Ascending aorta (tissue), 2 donors: ENCODE measurements around the gene ZNF692. TPM values are rescaled to one million over a fixed set of nuclear protein-coding genes. Genes with fewer than 3 reads are reported as not detected.
"Not testable (repeated sequence)": the region's sequence is repeated elsewhere in the genome, so short reads cannot be mapped to it uniquely, and the experiment has no call there.

Source experiments
- DNase-seq, 2 donors: peaks; one replicate each; pipeline ENCODE4 v3.0.0-alpha.2; 2019; ENCODE audit warnings: low spot score in 2 of 2
- H3K27ac ChIP-seq, 2 donors: fragments of 200-600 bp; sonication (generic); one replicate each; pipeline ENCODE4 v1.5.1; 2016 to 2017; ENCODE audit warnings: mild to moderate bottlenecking in 1 of 2
- H3K27me3 ChIP-seq: fragments of 200-600 bp; sonication (generic); one replicate; pipeline ENCODE4 v1.5.1; 2017
- H3K36me3 ChIP-seq, 2 donors: fragments of 200-600 bp; sonication (generic); one replicate each; pipeline ENCODE4 v1.5.1; 2016
- H3K4me1 ChIP-seq, 2 donors: fragments of 200-600 bp; sonication (generic); one replicate each; pipeline ENCODE4 v1.5.1; 2016 to 2017; ENCODE audit warnings: mild to moderate bottlenecking in 1 of 2
- H3K4me3 ChIP-seq, 2 donors: fragments of 200-600 bp; sonication (generic); one replicate each; pipeline ENCODE4 v1.5.1; 2016 to 2017; ENCODE audit warnings: mild to moderate bottlenecking in 1 of 2
- H3K9me3 ChIP-seq, 2 donors: fragments of 200-600 bp; sonication (generic); one replicate each; pipeline ENCODE4 v1.5.1; 2016
- intact Hi-C: fragments of 100-400 bp; cut with DNase I; formaldehyde crosslinking; loops from one replicate; pipeline ENCODE4 v1.15.1; 2023
- total RNA-seq: library from RNA; depleted of rRNA; stranded (reverse); fragments of >200 nt; gene quantifications from one replicate; pipeline ENCODE4 v1.1.0, GENCODE V29; 2016
- TF ChIP-seq, protein P1 (sequence below), 3 experiments: fragments of 200-600 bp in 2 of 3; fragments of 450-650 bp in 1 of 3; sonication (generic) in 2 of 3; IDR thresholded peaks; one replicate each; pipeline ENCODE4 v1.5.1; 2016 to 2019; ENCODE audit warnings: antibody characterized with exemption in 3 of 3, mild to moderate bottlenecking in 1 of 3, moderate library complexity in 1 of 3

The ZNF692 gene
- total RNA-seq, 1 donor from 2014 or later: 13.8 TPM

DNA sequence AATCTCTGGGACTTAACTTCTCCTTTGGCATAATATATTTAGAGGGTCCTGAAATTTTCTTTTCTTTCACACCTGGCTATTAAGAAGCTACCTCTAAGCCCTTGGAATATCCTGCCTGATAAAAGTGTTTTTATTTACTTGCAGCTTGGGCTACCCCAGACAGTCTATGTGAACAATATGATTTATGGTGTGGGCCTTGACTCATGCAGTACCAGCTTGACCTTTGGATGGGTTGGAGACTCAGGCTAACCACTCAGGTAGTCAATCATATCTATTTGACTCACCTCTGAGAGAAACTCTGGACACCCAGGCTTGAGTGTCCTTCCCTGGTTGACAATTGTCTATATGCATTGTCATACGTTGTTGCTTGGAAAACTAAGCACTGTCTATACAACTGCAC, 33.7 kb upstream of the ZNF692 start:
- Histone ChIP-seq H3K4me3 (no peak overlapping the region), H3K4me1 (no peaks in the 10 kb centered on the region), H3K36me3 (no peaks in the 10 kb centered on the region), H3K9me3 (no peaks in the 10 kb centered on the region), H3K27me3 (no peaks in the 10 kb centered on the region), H3K27ac (no peak overlapping the region)
- no peak for DNase-seq
- TF ChIP-seq, protein P1, sequence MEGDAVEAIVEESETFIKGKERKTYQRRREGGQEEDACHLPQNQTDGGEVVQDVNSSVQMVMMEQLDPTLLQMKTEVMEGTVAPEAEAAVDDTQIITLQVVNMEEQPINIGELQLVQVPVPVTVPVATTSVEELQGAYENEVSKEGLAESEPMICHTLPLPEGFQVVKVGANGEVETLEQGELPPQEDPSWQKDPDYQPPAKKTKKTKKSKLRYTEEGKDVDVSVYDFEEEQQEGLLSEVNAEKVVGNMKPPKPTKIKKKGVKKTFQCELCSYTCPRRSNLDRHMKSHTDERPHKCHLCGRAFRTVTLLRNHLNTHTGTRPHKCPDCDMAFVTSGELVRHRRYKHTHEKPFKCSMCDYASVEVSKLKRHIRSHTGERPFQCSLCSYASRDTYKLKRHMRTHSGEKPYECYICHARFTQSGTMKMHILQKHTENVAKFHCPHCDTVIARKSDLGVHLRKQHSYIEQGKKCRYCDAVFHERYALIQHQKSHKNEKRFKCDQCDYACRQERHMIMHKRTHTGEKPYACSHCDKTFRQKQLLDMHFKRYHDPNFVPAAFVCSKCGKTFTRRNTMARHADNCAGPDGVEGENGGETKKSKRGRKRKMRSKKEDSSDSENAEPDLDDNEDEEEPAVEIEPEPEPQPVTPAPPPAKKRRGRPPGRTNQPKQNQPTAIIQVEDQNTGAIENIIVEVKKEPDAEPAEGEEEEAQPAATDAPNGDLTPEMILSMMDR (IDR thresholded peaks at IDR 0.05): no peak
- intact Hi-C loops: no loop called here

DNA sequence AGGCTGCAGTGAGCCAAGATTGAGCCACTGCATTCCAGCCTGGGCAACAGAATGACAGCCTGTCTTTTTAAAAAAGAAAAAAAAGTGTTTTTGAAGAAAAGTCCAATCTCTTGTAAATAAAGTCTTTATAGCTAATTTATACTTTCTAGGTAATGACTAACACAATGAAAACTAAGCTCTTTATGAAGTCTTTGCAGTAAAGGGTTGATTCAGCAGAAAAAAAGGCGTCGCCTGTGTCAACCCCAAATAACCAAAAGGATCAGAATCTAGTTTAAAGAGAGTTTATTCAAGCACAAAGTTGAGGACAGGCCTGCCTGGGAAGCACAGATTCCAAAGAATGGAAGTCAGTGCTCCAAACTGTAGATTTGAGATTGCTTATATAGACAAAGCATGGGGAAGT, 32.9 kb upstream of the ZNF692 start:
- no peaks in the 10 kb centered on the region for H3K4me1 ChIP-seq
- H3K9me3 ChIP-seq: no peaks in the 10 kb centered on the region
- H3K4me3 ChIP-seq: no peak overlapping the region
- H3K36me3 ChIP-seq: no peaks in the 10 kb centered on the region
- intact Hi-C loops: no loop called here
- no peak overlapping the region for H3K27ac ChIP-seq
- DNase-seq: no peak
- H3K27me3 ChIP-seq: no peaks in the 10 kb centered on the region
- TF ChIP-seq, protein P1 (IDR thresholded peaks at IDR 0.05): no peak

DNA sequence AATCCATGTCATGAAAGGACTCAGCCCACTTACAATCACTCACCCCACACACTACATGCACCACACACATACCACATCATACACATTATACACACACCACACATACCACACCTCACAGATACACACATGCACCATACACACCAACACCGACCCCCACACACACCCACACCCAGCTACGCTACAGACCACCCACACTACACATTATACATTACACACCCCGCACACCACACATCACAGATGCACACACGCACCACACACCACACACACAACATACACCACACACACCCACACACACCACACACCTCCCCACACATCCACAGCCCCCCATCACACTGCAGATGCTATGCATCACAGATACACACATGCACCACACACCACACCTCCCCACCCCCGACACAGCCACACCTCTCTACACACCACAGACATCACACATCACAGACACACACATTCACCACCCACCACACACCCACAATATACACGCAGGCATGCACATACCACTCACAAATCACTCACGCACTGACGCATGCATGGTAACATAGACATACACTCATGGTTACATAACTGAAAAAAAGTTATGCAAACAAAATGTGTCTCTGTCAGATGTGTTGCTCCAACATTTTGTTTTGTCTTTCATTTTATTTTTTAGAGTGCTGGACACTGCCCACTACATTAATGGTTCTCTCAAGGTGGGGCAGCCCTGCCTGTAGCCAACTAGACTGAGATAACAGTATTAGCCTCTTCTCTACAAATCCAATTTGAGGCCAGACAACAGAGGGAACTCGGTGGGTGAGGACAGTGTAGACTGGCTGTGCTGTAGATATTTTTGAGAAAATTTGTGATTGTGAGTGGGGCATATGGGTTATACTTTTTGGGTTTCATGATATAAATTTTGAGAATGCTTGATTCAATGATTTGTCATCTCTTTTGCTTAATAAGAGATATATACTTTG, 31.9 kb upstream of the ZNF692 start:
- Histone ChIP-seq H3K4me3 (no peak overlapping the region), H3K36me3 (no peaks in the 10 kb centered on the region), H3K9me3 (no peaks in the 10 kb centered on the region), H3K4me1 (no peaks in the 10 kb centered on the region), H3K27ac (no peak overlapping the region), H3K27me3 (no peaks in the 10 kb centered on the region)
- no peak for DNase-seq
- TF ChIP-seq, protein P1 (IDR thresholded peaks at IDR 0.05): no peak
- intact Hi-C loops: no loop called here

DNA sequence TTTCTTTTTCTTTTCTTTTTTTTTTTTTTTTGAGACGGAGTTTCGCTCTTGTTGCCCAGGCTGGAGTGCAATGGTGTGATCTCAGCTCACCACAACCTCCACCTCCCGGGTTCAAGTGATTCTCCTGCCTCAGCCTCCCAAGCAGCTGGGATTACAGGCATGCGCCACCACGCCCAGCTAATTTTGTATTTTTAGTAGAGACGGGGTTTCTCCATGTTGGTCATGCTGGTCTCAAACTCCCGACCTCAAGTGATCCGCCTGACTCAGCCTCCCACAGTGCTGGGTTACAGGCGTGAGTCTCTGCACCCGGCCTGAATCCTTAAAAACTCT, 31.0 kb upstream of the ZNF692 start:
- intact Hi-C loops, DNase-seq, H3K4me1 ChIP-seq, H3K27ac ChIP-seq, H3K4me3 ChIP-seq, H3K27me3 ChIP-seq, H3K36me3 ChIP-seq, H3K9me3 ChIP-seq: not testable (repeated sequence)

DNA sequence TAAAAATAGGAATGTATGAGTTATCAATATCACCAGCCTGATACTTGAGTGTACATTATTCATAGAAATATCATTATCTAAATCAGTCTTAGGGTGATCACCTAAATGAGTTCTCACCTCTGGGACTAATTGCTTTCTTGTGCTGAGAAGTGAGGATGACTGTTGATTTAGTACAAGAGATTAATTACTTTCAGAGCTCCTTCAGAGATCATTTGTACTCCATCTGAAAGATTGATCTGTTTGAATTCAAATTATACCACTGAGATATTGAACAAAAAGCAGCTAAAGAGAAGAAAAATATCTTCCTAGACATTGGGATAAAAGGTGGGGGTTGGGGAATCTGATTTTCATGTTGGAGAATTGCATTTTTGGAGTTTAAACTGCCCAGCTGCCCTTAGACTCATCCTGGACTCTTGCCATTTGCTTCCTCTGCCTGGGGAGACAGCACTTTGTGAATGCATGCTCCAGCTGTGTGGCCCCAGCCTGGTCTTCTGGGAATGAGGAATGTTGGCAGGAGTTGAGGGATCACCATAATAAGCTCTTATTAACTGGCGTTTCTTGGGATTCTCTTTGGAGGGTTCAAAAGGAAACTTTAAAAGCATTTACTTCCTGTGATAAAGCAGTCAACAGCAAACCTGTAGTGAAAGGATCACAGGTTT, 27.5 kb upstream of the ZNF692 start:
- H3K27me3 ChIP-seq: no peaks in the 10 kb centered on the region
- H3K9me3 ChIP-seq: no peaks in the 10 kb centered on the region
- no peaks in the 10 kb centered on the region for H3K4me1 ChIP-seq
- TF ChIP-seq, protein P1 (IDR thresholded peaks at IDR 0.05): no peak
- no peak overlapping the region for H3K27ac ChIP-seq
- DNase-seq: no peak
- no peak overlapping the region for H3K4me3 ChIP-seq
- no peaks in the 10 kb centered on the region for H3K36me3 ChIP-seq
- intact Hi-C loops: no loop called here

DNA sequence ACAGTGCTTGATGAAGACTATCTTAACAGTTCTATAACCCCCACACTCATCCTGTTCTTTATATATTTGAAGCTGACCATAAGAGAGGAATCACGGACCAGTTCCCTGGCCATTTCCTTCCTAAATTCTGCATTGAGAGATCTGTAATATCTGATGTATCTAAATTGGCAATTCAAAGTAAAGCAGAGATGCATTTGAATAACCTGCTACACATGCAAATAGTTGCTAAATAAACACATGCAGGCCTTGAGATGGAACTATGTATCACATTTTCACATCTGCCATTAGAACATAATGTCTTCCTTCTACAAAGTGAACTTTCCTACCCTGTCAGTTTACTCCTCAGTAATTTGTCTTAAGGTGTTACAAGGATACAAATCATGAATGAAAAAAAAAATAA, 26.8 kb upstream of the ZNF692 start:
- no peaks in the 10 kb centered on the region for H3K27me3 ChIP-seq
- no peak overlapping the region for H3K27ac ChIP-seq
- no peaks in the 10 kb centered on the region for H3K4me1 ChIP-seq
- no peak for DNase-seq
- TF ChIP-seq, protein P1 (IDR thresholded peaks at IDR 0.05): no peak
- H3K36me3 ChIP-seq: no peaks in the 10 kb centered on the region
- intact Hi-C loops: no loop called here
- no peak overlapping the region for H3K4me3 ChIP-seq
- H3K9me3 ChIP-seq: no peaks in the 10 kb centered on the region
